KMS-11 (cell line): ENCODE data around the gene FCGBP.
"Not testable (repeated sequence)": the region's sequence is repeated elsewhere in the genome, so short reads cannot be mapped to it uniquely, and the experiment has no call there.

Experiments
- H2AFZ ChIP-seq: fragments of 200-600 bp; sonication (generic); 2 replicates; pipeline ENCODE4 v1.6.1; 2016; ENCODE audit warnings: antibody characterized with exemption, mixed run types, low read depth
- H3K27ac ChIP-seq: fragments of 200-600 bp; sonication (generic); 2 replicates; pipeline ENCODE4 v1.6.1; 2016; ENCODE audit warnings: mild to moderate bottlenecking, mixed run types
- H3K27me3 ChIP-seq: fragments of 200-600 bp; sonication (generic); 2 replicates; pipeline ENCODE4 v1.6.1; 2017; ENCODE audit warnings: mild to moderate bottlenecking, low read depth, mixed run types, moderate library complexity; ENCODE audit not compliant: insufficient read depth
- H3K36me3 ChIP-seq: fragments of 200-600 bp; sonication (generic); 2 replicates; pipeline ENCODE4 v1.6.1; 2017; ENCODE audit warnings: mild to moderate bottlenecking, mixed run types; ENCODE audit not compliant: insufficient read depth
- H3K4me1 ChIP-seq: fragments of 200-600 bp; sonication (generic); 2 replicates; pipeline ENCODE4 v1.6.1; 2016; ENCODE audit warnings: mild to moderate bottlenecking, low read depth, mixed run types; ENCODE audit not compliant: poor library complexity, severe bottlenecking
- H3K4me2 ChIP-seq: fragments of 200-600 bp; sonication (generic); 2 replicates; pipeline ENCODE4 v1.7.0; 2016; ENCODE audit warnings: mild to moderate bottlenecking, mixed run types
- H3K4me3 ChIP-seq: fragments of 200-600 bp; sonication (generic); IDR thresholded peaks from 2 replicates; pipeline ENCODE4 v1.6.1; 2017; ENCODE audit warnings: low read depth, low read length, mixed read lengths; ENCODE audit not compliant: insufficient read depth
- H3K79me2 ChIP-seq: fragments of 200-600 bp; sonication (generic); 2 replicates; pipeline ENCODE4 v1.6.1; 2016; ENCODE audit warnings: low read depth, mixed run types; ENCODE audit not compliant: insufficient read depth
- H3K9ac ChIP-seq: fragments of 200-600 bp; sonication (generic); 2 replicates; pipeline ENCODE4 v1.6.1; 2016; ENCODE audit warnings: mild to moderate bottlenecking, mixed run types
- H4K20me1 ChIP-seq: fragments of 200-600 bp; sonication (generic); 2 replicates; pipeline ENCODE4 v1.6.1; 2016; ENCODE audit warnings: mild to moderate bottlenecking, mixed run types; ENCODE audit not compliant: insufficient read depth
- TF ChIP-seq, protein P1 (sequence below): fragments of 200-600 bp; sonication (generic); conservative IDR thresholded peaks from 2 replicates; pipeline ENCODE4 v1.6.1; 2017; ENCODE audit warnings: low read depth, mild to moderate bottlenecking, antibody characterized with exemption, low read length, moderate library complexity, mixed read lengths

Gene FCGBP

GRCh38 chr19:39957886-39958285, 23.5 kb upstream of the FCGBP start:
- H3K4me1 ChIP-seq: peaks cover 14% of the 10 kb centered on the region
- H3K4me2 ChIP-seq, H2AFZ ChIP-seq: not testable (repeated sequence)

DNA sequence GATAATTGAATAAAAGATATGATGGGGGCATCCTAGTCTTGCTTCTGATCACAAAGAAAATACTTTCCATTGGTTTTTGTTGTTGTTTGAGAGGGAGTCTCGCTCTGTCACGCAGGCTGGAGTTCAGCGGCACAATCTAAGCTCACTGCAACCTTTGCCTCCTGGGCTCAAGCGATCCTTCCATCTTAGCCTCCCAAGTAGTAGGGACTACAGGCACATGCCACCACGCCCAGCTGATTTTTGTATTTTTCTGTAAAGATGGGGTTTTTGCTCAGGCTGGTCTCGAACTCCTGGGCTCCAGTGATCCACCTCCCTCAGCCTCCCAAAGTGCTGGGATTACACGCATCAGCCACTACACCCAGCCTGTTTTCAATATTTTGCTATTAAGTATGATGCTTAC, 19.5 kb upstream of the FCGBP start:
- peak overlapping the region; percentile 21; the same call in 1 of the 2 replicates for H3K4me2 ChIP-seq
- H2AFZ ChIP-seq: no peak overlapping the region
- no peaks in the 10 kb centered on the region for H3K27me3 ChIP-seq
- TF ChIP-seq, protein P1, sequence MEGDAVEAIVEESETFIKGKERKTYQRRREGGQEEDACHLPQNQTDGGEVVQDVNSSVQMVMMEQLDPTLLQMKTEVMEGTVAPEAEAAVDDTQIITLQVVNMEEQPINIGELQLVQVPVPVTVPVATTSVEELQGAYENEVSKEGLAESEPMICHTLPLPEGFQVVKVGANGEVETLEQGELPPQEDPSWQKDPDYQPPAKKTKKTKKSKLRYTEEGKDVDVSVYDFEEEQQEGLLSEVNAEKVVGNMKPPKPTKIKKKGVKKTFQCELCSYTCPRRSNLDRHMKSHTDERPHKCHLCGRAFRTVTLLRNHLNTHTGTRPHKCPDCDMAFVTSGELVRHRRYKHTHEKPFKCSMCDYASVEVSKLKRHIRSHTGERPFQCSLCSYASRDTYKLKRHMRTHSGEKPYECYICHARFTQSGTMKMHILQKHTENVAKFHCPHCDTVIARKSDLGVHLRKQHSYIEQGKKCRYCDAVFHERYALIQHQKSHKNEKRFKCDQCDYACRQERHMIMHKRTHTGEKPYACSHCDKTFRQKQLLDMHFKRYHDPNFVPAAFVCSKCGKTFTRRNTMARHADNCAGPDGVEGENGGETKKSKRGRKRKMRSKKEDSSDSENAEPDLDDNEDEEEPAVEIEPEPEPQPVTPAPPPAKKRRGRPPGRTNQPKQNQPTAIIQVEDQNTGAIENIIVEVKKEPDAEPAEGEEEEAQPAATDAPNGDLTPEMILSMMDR: no peak
- no peak overlapping the region for H3K9ac ChIP-seq
- no peak overlapping the region for H3K4me3 ChIP-seq
- H3K4me1 ChIP-seq: peaks cover 19% of the 10 kb centered on the region
- no peak overlapping the region for H3K27ac ChIP-seq
- H3K36me3 ChIP-seq: no peaks in the 10 kb centered on the region
- H3K79me2 ChIP-seq: no peaks in the 10 kb centered on the region
- H4K20me1 ChIP-seq: no peaks in the 10 kb centered on the region

More at GRCh38 chr19:39957886-39958285, 23.5 kb upstream of the FCGBP start:
- H4K20me1 ChIP-seq, H3K79me2 ChIP-seq, H3K27me3 ChIP-seq, H3K9ac ChIP-seq, H3K36me3 ChIP-seq, H3K27ac ChIP-seq, H3K4me3 ChIP-seq: not testable (repeated sequence)

DNA sequence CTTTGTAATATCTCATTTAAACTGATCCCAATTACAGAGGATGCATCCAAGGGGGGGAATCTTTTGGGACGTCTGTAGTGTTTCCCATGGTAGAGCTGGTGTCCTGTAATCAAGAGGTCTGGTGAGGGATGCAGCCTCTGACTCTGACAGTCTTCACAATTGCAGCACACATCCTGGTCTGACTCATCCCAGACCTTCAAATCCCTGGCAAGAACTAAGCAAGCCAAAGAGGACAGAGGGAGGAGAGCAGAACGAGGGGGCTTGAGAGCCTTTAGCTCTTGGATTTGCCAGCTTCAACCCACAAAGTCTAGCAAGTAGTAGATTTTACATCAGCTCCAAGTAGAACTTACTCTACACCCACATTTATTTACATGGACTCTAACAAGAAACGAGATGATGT, 17.3 kb upstream of the FCGBP start:
- H3K27me3 ChIP-seq: no peaks in the 10 kb centered on the region
- no peaks in the 10 kb centered on the region for H3K79me2 ChIP-seq
- no peak overlapping the region for H3K9ac ChIP-seq
- peaks cover 19% of the 10 kb centered on the region for H3K4me1 ChIP-seq
- H3K27ac ChIP-seq: no peak overlapping the region
- no peak overlapping the region for H3K4me3 ChIP-seq
- TF ChIP-seq, protein P1: no peak
- no peaks in the 10 kb centered on the region for H3K36me3 ChIP-seq
- no peak overlapping the region for H3K4me2 ChIP-seq
- no peaks in the 10 kb centered on the region for H4K20me1 ChIP-seq
- no peak overlapping the region for H2AFZ ChIP-seq

DNA sequence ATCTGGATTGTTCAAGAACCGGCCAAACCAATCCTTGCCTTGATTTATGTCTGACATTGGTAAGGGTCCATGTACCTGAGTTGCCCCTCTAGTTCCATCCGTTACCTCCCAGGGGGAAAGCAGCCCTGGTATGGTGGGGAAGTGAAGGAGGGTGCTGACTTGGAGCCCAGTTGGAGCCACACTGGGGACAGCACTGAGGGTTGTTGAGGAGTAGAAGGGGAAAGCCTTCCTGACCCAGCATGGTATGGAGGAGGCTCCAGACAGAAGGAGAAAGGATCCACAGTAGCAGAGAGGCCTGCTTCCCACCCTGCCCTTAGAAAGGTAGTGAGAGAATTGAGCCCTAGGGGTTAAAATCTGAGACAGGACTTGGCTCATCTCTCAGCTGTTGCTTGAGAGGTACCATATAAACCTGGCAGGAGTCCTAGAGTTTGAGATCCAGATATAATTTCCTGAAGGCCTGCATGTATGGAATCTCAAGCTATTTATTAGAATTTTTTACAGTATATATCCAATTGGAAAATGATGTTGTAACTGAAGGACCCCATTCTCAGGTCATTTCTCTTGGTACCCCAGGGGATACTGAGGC, 16.7 kb upstream of the FCGBP start:
- H3K4me1 ChIP-seq: peaks cover 19% of the 10 kb centered on the region
- no peak overlapping the region for H3K27ac ChIP-seq
- no peak overlapping the region for H3K4me3 ChIP-seq

More for the DNA sequence above, 16.7 kb upstream of the FCGBP start:
- Histone ChIP-seq H2AFZ (no peak overlapping the region), H3K36me3 (no peaks in the 10 kb centered on the region), H4K20me1 (no peaks in the 10 kb centered on the region), H3K27me3 (no peaks in the 10 kb centered on the region), H3K9ac (no peak overlapping the region), H3K4me2 (no peak overlapping the region), H3K79me2 (no peaks in the 10 kb centered on the region)
- TF ChIP-seq, protein P1: no peak
